GM12878 (cell line): Measurements from ENCODE around the gene ELMOD3. TPM values are rescaled to one million over a fixed set of nuclear protein-coding genes. Genes with fewer than 3 reads are reported as not detected.

Experiments
- CHD4 ChIP-seq: fragments of 200-600 bp; sonication (generic); IDR thresholded peaks from 2 replicates; pipeline ENCODE4 v1.6.1; 2016; ENCODE audit warnings: mild to moderate bottlenecking
- ESRRA ChIP-seq: IDR thresholded peaks from 2 replicates; pipeline ENCODE4 v1.6.1; 2012; ENCODE audit warnings: mild to moderate bottlenecking, low read length, improper control_type of control experiment
- IRF4 ChIP-seq: IDR thresholded peaks from 2 replicates; pipeline ENCODE4 v1.6.1; 2011; ENCODE audit warnings: low read depth, low read length
- MYB ChIP-seq: fragments of 150-350 bp; IDR thresholded peaks from 2 replicates; pipeline ENCODE4 v1.6.1; 2014; ENCODE audit warnings: mild to moderate bottlenecking, low read depth, low read length, borderline replicate concordance
- RB1 ChIP-seq: fragments of 450-650 bp; formaldehyde crosslinking; IDR thresholded peaks from 2 replicates; pipeline ENCODE4 v1.6.1; 2017; ENCODE audit warnings: mild to moderate bottlenecking, borderline replicate concordance
- STAT3 ChIP-seq: IDR thresholded peaks from 2 replicates; pipeline ENCODE4 v1.6.1; 2011; ENCODE audit warnings: low read depth, low read length, improper control_type of control experiment
- polyA plus RNA-seq, 11 experiments: library from polyadenylated mRNA; depleted of rRNA in 4 of 11; unstranded in 6 of 11; stranded (reverse) in 5 of 11; fragments of >200 nt; fragmentation: Nextera tagmentation in 4 of 11; fragmentation: Illumina TruSeq in 1 of 11; extraction: Ambion mirVana in 4 of 11; extraction: Trizol in 1 of 11; gene quantifications; 1 replicate in 1 of 11; 2 replicates in 10 of 11; pipeline versions ENCODE4 v1.2.1 to v1.2.3, GENCODE V29; 2011 to 2016; ENCODE audit warnings: inconsistent platforms in 2 of 11, missing spikeins in 2 of 11, low read depth in 1 of 11
- total RNA-seq, 4 experiments: library from RNA; depleted of rRNA in 3 of 4; stranded (reverse); fragments of >200 nt in 3 of 4; fragmentation: Illumina TruSeq in 1 of 4; extraction: Trizol in 1 of 4; gene quantifications; 2 replicates each; pipeline versions ENCODE4 v1.2.1 to v1.2.3, GENCODE V29; 2013 to 2021
- TF ChIP-seq, protein P1 (sequence below): fragments of 150-350 bp; IDR thresholded peaks from 2 replicates; pipeline ENCODE4 v1.6.1; 2014; ENCODE audit warnings: mild to moderate bottlenecking, low read depth, low read length
- TF ChIP-seq, protein P2 (sequence below): IDR thresholded peaks from 2 replicates; pipeline ENCODE4 v1.6.1; 2012; ENCODE audit warnings: low read depth, low read length, improper control_type of control experiment
- TF ChIP-seq, protein P3 (sequence below): IDR thresholded peaks from 2 replicates; pipeline ENCODE4 v1.6.1; 2012; ENCODE audit warnings: improper control_type of control experiment, low read depth, low read length; ENCODE audit not compliant: insufficient replicate concordance
- TF ChIP-seq, protein P4 (sequence below): IDR thresholded peaks from 2 replicates; pipeline ENCODE4 v1.6.1; 2011; ENCODE audit warnings: low read depth, low read length, improper control_type of control experiment, borderline replicate concordance
- TF ChIP-seq, protein P5 (sequence below): fragments of 450-650 bp; IDR thresholded peaks from 2 replicates; pipeline ENCODE4 v1.6.1; 2016; ENCODE audit warnings: mild to moderate bottlenecking, moderate library complexity, borderline replicate concordance

ELMOD3 gene
- total and polyA plus RNA-seq, 10 of the 15 experiments (the other 5 are each of a cell fraction or from before 2014, with no cell fraction given) = 1.2 to 19.1 (median 12.5) TPM

DNA sequence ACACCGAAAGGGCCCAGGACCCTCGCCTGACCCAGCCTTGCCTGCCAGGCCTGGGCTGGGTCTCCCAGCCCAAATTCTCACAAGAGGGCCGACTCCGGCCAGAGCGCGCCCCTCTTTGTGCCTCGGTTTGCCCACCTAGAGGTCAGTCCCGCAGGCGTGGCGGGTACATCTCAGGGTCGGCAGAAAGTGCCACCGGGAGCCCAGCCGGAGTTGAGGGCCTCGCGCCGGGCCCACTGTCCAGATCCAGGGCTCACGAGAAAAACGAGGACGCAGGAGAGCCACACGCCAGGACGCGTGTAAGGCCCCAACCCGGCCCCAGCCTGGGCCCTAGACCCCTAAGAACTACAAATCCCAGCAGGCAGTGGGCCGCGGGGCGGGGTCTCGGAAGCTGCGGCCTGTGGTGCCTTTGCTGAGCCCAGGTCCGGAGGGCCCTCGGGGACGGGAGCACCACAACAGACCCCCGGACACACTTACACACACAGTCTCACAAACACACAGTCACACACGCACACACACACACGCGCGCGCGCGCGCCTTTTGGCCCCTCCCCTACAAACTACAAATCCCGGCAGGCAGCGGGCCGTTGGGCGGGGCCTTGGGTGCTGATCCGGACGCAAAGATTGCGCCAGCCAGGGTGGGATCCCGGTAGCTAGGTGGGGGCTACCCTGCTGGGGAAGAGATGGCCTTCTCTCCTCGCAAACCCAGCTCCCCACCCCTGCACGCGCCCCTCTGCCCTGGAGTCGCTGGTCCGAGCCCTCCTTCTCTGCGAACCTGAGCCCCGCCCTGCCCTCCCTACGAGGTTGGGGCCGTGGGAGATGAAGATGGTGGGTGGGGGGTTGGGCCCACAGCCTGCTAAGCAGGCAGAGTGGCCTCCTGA lies 63.8 kb downstream of the ELMOD3 start, which contains the start of gene SH2D6 (continued):
- TF ChIP-seq, protein P1, sequence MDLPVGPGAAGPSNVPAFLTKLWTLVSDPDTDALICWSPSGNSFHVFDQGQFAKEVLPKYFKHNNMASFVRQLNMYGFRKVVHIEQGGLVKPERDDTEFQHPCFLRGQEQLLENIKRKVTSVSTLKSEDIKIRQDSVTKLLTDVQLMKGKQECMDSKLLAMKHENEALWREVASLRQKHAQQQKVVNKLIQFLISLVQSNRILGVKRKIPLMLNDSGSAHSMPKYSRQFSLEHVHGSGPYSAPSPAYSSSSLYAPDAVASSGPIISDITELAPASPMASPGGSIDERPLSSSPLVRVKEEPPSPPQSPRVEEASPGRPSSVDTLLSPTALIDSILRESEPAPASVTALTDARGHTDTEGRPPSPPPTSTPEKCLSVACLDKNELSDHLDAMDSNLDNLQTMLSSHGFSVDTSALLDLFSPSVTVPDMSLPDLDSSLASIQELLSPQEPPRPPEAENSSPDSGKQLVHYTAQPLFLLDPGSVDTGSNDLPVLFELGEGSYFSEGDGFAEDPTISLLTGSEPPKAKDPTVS = no peak; the same call in 1 of the 2 replicates
- TF ChIP-seq, protein P2, sequence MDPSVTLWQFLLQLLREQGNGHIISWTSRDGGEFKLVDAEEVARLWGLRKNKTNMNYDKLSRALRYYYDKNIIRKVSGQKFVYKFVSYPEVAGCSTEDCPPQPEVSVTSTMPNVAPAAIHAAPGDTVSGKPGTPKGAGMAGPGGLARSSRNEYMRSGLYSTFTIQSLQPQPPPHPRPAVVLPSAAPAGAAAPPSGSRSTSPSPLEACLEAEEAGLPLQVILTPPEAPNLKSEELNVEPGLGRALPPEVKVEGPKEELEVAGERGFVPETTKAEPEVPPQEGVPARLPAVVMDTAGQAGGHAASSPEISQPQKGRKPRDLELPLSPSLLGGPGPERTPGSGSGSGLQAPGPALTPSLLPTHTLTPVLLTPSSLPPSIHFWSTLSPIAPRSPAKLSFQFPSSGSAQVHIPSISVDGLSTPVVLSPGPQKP = peak; percentile 22; the same call in 1 of the 2 replicates
- no peak for TF ChIP-seq IRF4
- no peak for TF ChIP-seq MYB
- TF ChIP-seq, protein P3, sequence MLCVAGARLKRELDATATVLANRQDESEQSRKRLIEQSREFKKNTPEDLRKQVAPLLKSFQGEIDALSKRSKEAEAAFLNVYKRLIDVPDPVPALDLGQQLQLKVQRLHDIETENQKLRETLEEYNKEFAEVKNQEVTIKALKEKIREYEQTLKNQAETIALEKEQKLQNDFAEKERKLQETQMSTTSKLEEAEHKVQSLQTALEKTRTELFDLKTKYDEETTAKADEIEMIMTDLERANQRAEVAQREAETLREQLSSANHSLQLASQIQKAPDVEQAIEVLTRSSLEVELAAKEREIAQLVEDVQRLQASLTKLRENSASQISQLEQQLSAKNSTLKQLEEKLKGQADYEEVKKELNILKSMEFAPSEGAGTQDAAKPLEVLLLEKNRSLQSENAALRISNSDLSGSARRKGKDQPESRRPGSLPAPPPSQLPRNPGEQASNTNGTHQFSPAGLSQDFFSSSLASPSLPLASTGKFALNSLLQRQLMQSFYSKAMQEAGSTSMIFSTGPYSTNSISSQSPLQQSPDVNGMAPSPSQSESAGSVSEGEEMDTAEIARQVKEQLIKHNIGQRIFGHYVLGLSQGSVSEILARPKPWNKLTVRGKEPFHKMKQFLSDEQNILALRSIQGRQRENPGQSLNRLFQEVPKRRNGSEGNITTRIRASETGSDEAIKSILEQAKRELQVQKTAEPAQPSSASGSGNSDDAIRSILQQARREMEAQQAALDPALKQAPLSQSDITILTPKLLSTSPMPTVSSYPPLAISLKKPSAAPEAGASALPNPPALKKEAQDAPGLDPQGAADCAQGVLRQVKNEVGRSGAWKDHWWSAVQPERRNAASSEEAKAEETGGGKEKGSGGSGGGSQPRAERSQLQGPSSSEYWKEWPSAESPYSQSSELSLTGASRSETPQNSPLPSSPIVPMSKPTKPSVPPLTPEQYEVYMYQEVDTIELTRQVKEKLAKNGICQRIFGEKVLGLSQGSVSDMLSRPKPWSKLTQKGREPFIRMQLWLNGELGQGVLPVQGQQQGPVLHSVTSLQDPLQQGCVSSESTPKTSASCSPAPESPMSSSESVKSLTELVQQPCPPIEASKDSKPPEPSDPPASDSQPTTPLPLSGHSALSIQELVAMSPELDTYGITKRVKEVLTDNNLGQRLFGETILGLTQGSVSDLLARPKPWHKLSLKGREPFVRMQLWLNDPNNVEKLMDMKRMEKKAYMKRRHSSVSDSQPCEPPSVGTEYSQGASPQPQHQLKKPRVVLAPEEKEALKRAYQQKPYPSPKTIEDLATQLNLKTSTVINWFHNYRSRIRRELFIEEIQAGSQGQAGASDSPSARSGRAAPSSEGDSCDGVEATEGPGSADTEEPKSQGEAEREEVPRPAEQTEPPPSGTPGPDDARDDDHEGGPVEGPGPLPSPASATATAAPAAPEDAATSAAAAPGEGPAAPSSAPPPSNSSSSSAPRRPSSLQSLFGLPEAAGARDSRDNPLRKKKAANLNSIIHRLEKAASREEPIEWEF = no peak
- TF ChIP-seq, protein P4, sequence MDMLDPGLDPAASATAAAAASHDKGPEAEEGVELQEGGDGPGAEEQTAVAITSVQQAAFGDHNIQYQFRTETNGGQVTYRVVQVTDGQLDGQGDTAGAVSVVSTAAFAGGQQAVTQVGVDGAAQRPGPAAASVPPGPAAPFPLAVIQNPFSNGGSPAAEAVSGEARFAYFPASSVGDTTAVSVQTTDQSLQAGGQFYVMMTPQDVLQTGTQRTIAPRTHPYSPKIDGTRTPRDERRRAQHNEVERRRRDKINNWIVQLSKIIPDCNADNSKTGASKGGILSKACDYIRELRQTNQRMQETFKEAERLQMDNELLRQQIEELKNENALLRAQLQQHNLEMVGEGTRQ = no peak
- no peak for TF ChIP-seq STAT3
- TF ChIP-seq, protein P5, sequence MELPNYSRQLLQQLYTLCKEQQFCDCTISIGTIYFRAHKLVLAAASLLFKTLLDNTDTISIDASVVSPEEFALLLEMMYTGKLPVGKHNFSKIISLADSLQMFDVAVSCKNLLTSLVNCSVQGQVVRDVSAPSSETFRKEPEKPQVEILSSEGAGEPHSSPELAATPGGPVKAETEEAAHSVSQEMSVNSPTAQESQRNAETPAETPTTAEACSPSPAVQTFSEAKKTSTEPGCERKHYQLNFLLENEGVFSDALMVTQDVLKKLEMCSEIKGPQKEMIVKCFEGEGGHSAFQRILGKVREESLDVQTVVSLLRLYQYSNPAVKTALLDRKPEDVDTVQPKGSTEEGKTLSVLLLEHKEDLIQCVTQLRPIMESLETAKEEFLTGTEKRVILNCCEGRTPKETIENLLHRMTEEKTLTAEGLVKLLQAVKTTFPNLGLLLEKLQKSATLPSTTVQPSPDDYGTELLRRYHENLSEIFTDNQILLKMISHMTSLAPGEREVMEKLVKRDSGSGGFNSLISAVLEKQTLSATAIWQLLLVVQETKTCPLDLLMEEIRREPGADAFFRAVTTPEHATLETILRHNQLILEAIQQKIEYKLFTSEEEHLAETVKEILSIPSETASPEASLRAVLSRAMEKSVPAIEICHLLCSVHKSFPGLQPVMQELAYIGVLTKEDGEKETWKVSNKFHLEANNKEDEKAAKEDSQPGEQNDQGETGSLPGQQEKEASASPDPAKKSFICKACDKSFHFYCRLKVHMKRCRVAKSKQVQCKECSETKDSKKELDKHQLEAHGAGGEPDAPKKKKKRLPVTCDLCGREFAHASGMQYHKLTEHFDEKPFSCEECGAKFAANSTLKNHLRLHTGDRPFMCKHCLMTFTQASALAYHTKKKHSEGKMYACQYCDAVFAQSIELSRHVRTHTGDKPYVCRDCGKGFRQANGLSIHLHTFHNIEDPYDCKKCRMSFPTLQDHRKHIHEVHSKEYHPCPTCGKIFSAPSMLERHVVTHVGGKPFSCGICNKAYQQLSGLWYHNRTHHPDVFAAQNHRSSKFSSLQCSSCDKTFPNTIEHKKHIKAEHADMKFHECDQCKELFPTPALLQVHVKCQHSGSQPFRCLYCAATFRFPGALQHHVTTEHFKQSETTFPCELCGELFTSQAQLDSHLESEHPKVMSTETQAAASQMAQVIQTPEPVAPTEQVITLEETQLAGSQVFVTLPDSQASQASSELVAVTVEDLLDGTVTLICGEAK = peak; percentile 73
- no peak for TF ChIP-seq CHD4
- peak; percentile 90; the same call in 1 of the 2 replicates for TF ChIP-seq RB1
- TF ChIP-seq ESRRA = no peak
